Suprapubic skin (tissue), 3 donors: ENCODE data around the gene RUNX3.

Experiments used
- EP300 ChIP-seq: sonication (generic); formaldehyde crosslinking; IDR thresholded peaks from one replicate; pipeline ENCODE4 v1.6.1; 2017; ENCODE audit warnings: antibody characterized with exemption
- POLR2A ChIP-seq, 2 donors: fragments of 450-650 bp; IDR thresholded peaks; one replicate each; pipeline ENCODE4 v1.6.1; 2017; ENCODE audit warnings: antibody characterized with exemption in 2 of 2, mild to moderate bottlenecking in 2 of 2, moderate library complexity in 2 of 2
- TF ChIP-seq, protein P1 (sequence below), 2 donors: fragments of 200-600 bp in 1 of 2; fragments of 450-650 bp in 1 of 2; sonication (generic) in 1 of 2; IDR thresholded peaks; one replicate each; pipeline ENCODE4 v1.5.1; 2016 to 2019; ENCODE audit warnings: antibody characterized with exemption in 2 of 2, mild to moderate bottlenecking in 1 of 2, moderate library complexity in 1 of 2

DNA sequence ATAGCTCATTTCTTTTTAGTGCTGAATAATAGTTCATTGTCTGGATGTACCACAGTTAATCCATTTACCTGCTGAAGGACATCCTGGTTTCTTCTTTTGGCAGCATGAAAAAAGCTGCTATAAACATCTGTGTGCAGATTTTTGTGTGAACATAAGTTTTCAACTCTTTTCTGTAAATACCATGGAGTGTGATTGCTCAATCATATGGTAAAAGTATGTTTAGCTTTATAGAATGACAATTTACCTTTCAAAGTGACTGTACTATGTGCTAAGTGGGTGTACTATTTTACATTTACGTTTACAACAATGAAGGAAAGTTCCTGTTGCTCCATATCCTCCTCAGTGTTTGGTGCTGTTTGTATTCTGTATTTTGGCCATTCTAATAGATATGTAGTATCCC lies 49.0 kb downstream of the RUNX3 start:
- TF ChIP-seq, protein P1, sequence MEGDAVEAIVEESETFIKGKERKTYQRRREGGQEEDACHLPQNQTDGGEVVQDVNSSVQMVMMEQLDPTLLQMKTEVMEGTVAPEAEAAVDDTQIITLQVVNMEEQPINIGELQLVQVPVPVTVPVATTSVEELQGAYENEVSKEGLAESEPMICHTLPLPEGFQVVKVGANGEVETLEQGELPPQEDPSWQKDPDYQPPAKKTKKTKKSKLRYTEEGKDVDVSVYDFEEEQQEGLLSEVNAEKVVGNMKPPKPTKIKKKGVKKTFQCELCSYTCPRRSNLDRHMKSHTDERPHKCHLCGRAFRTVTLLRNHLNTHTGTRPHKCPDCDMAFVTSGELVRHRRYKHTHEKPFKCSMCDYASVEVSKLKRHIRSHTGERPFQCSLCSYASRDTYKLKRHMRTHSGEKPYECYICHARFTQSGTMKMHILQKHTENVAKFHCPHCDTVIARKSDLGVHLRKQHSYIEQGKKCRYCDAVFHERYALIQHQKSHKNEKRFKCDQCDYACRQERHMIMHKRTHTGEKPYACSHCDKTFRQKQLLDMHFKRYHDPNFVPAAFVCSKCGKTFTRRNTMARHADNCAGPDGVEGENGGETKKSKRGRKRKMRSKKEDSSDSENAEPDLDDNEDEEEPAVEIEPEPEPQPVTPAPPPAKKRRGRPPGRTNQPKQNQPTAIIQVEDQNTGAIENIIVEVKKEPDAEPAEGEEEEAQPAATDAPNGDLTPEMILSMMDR (IDR thresholded peaks at IDR 0.05), result no peak
- no peak for TF ChIP-seq EP300
- TF ChIP-seq POLR2A (IDR thresholded peaks at IDR 0.05), result no peak
